Measurements from ENCODE around the gene PRKRA. TPM values are rescaled to one million over a fixed set of nuclear protein-coding genes. Genes with fewer than 3 reads are reported as not detected.

The PRKRA gene
- total and polyA plus RNA-seq, 2 of the 13 experiments (the other 11 are each of a cell fraction or from before 2014, with no cell fraction given), result 53.1 to 74.7 TPM

- TF ChIP-seq ZNF713 (CRISPR knock-in tag; IDR thresholded peaks at IDR 0.05) (no peak), RCOR2 (CRISPR knock-in tag; IDR thresholded peaks at IDR 0.05) (peak; percentile 38; the same call in 1 of the 2 replicates), PHF20 (CRISPR knock-in tag; IDR thresholded peaks at IDR 0.05) (no peak), MIER3 (CRISPR knock-in tag; IDR thresholded peaks at IDR 0.05; ENCODE audit: borderline replicate concordance) (peak; percentile 88), HOXD1 (CRISPR knock-in tag; IDR thresholded peaks at IDR 0.05) (no peak), SMYD3 (CRISPR knock-in tag; IDR thresholded peaks at IDR 0.05) (no peak), ZNF17 (CRISPR knock-in tag; IDR thresholded peaks at IDR 0.05) (no peak), ZNF792 (CRISPR knock-in tag; IDR thresholded peaks at IDR 0.05) (peak; percentile 82; the same call in 1 of the 2 replicates), MED8 (CRISPR knock-in tag; IDR thresholded peaks at IDR 0.05; ENCODE audit: insufficient replicate concordance) (no peak), TCF12 (IDR thresholded peaks at IDR 0.05) (no peak), TCF12 (CRISPR knock-in tag; IDR thresholded peaks at IDR 0.05) (no peak), PBX3 (CRISPR knock-in tag; IDR thresholded peaks at IDR 0.05; ENCODE audit: borderline replicate concordance) (no peak), ZNF841 (CRISPR knock-in tag; IDR thresholded peaks at IDR 0.05; ENCODE audit: borderline replicate concordance) (no peak), ZNF549 (CRISPR knock-in tag; IDR thresholded peaks at IDR 0.05) (no peak), TFDP2 (CRISPR knock-in tag; IDR thresholded peaks at IDR 0.05) (peak; percentile 83), ISX (CRISPR knock-in tag; conservative IDR thresholded peaks at IDR 0.05) (no peak), SP140L (CRISPR knock-in tag; IDR thresholded peaks at IDR 0.05; ENCODE audit: borderline replicate concordance) (0 out of 2 replicates have a peak, but pooled peaks have one; percentile 41), TRIM24 (CRISPR knock-in tag; IDR thresholded peaks at IDR 0.05) (no peak), ZXDC (CRISPR knock-in tag; IDR thresholded peaks at IDR 0.05) (no peak)
These were observed 36.4 kb downstream of the PRKRA start (continued) for GRCh38 chr2:178414266-178415247.
